RCC 7860 (cell line): ENCODE data around the gene SELENON.

Source experiments
- DNase-seq: peaks from one replicate; pipeline ENCODE4 v3.0.0-alpha.2; 2015; ENCODE audit warnings: low spot score
- FAIRE-seq: peaks from 2 replicates; lab custom pipeline; 2012; peaks lifted over from hg19 to GRCh38; lab: Jason Lieb, UNC

SELENON gene, protein sequence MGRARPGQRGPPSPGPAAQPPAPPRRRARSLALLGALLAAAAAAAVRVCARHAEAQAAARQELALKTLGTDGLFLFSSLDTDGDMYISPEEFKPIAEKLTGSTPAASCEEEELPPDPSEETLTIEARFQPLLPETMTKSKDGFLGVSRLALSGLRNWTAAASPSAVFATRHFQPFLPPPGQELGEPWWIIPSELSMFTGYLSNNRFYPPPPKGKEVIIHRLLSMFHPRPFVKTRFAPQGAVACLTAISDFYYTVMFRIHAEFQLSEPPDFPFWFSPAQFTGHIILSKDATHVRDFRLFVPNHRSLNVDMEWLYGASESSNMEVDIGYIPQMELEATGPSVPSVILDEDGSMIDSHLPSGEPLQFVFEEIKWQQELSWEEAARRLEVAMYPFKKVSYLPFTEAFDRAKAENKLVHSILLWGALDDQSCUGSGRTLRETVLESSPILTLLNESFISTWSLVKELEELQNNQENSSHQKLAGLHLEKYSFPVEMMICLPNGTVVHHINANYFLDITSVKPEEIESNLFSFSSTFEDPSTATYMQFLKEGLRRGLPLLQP

DNA sequence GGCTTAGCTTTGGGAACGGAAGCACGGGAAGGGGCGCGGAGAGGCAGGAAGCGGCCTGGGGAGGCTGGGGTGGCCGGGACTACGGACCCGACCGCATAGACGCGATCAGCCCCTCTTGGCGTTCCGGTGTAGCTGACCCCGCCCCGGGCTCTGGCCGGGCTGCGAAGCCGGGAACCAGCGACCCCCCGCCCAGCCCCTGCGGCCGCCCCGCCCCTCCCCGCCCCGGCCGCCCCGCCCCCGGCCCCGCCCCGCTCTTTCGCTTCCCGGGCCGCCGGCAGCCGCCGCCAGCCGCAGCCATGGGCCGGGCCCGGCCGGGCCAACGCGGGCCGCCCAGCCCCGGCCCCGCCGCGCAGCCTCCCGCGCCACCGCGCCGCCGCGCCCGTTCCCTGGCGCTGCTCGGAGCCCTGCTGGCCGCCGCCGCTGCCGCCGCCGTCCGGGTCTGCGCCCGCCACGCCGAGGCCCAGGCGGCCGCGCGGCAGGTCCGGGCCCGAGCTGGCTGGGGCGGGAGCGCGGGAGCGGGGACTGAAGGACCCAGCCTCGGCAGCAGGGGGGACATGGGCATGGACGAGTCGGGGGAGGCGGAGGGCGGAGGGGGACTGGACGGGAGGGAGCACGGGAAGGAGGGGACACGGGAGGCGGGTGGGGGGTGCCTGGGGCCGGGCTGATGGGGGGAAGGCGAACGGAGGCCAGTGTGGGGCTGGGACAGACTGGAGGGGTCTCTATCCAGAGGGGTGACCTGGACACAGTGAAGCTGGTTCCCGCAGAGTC lies at the start of gene SELENON:
Gene SELENON, plus strand, starts transcription at position 259 of the 768 bp plus-strand sequence. Its CDS starts 38 bp downstream, at position 297.
- FAIRE-seq (no peak), DNase-seq (no peak)

DNA sequence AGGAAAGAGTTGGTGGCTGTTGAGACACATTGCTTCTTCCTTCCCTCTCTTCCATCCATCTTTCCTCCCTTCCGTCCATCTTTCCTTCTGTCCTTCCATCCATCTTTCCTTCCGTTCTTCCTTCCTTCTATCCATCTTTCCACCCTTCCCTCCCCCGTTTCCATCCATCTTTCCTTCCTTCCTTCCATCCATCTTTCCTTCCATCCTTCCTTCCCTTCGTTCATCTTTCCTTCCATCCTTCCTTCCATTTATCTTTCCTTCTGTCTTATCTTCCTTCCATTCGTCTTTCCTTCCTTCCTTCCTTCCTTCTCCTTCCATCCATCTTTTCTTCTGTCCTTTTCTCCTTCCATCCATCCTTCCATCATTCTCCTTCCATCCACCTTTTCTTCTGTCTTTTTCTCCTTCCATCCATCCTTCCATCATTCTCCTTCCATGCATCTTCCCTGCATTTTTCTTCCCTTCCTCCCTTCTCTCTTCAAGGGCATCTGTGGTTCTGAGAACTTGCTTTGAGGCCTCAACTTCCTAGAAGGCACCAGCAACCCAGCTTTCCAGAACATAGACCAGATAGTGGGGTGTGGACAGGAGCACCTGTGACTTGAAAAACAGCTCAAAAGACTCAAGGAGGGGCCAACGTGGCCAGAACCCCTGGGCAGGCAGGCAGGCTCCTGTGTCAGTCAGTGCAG lies 48.9 kb upstream of the SELENON start:
- DNase-seq (no peak), FAIRE-seq (no peak)

DNA sequence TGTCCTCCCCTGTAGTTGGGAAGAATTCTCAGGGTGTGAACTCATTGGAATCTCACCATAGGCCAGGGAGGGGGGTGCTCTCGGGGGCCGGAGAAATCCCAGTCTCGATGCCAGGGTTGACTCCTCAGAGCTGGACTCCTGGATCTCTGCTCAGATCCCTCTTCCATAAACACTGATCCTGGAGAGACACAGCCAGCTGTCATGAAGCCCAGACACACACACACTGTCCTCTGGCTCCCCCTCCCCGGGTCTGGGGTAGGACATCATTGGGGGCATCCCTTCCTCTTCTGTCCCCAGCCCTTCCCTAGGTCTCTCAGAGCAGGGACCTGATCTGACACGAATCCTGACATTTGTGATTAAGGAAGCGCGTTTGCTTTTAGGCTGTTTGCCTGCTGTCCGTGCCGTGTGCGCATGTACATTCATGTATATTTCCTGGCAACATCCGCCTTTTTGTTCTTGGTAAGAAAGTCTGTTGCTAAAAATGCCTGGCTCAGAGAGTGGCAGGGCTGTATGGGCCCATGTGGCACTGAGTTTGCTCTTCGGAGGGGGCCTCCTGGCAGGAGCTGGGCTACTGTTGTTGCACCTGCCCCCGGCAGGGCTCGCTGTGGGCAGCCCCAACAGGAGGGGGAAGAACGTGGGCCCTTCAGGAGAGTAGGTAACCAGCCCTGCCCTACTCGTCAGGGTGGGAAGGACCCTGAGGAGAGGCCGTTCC lies 45.4 kb upstream of the SELENON start:
- DNase-seq (no peak), FAIRE-seq (no peak)

DNA sequence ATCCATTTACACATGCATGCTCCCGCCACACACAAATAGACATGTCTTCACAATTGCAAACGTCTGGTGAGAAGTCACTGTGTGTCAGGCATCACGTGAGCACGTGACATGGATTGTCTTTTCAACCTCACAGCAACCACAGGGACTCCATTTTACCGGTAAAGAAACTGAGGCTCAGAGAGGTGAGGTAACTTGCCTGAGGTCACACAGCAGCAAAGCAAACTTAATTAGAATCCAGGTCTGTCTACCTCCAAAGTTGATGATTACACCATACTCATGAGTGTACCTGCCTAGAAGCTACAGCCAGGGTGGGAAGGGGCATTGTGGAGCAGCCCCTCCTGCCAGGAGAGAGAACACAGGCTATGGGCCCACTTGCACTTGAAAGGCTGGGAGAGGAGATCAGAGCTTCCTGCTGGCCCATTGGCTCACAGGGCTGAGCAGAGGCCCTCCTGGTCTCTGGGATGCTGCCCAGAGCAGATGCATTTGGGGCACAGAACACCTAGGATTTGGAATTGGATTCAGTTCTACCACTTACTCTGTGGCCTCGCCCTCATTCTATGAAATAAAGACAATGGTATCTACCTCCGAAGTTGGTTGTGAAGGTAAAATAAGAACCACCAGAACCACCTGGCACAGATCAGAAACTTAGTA lies 44.4 kb upstream of the SELENON start:
- FAIRE-seq: no peak
- no peak for DNase-seq

DNA sequence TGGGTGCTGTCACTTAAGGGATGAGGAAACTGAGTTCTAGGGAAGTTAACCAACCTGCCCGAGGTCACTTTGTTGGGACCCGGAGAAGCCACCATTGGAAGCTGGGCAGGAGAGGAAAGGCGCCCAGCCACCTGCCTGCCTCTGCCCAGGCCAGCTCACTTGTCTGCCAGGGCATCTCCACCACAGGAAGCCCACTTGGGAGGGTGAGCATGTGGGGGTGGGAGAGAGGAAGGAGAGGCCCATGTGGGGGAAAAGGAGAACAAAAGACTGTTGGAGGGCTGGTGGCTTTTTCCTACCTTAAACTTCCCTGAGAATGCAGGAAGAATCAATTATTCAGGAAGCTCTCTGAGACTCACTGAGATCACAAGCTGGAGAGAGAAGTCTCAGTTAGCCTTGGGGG lies 43.8 kb upstream of the SELENON start:
- FAIRE-seq: no peak
- no peak for DNase-seq

DNA sequence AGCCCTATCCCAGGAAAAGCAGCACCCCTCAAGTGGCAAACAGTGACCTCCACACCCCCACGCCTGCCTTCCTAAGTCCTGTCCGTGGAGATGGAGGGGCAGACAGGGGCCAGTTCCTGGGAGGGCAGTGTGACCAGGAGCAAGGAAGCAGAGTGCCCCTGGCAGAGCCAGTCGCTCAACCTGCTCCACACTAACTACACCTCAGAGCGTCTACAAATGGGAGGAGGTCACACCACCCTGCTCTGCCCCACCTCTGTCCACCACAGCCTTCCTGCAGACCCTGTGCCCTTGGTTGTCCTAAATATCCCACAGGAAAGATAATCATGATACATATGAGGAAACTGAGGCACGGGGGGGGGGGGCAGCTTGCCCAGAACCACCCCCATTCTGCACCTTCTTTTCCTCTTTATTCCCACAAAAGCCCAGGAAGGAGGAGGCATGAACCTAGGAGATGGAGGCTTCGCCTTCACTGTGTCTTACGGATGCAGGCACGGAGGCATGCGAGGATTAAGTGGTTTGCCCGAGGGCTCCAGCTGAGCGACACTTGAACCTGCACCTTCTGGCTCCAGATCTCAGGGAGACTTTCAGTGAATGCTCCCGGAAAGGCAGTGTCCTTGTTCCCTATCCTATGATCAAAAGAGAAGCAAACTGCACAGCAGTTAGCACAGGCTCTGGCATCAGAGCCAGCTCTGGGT lies 42.7 kb upstream of the SELENON start:
- FAIRE-seq: no peak
- no peak for DNase-seq

DNA sequence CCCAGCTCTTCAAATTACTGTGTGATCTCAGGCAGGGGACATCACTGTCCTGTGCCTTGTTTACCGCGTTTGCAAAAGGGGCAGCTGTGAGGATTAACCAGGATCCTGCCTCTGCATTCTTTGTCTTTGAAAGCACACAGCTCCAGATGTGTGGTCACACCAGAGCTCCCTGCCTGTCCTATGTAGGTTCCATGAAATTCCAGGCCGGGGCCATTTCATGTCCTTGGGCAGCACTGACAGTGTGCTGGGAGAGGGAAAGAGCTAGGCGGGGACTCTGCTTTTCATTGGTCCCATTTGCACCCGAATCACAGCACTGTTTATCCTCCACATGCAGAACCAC lies 42.2 kb upstream of the SELENON start:
- FAIRE-seq (no peak), DNase-seq (no peak)

DNA sequence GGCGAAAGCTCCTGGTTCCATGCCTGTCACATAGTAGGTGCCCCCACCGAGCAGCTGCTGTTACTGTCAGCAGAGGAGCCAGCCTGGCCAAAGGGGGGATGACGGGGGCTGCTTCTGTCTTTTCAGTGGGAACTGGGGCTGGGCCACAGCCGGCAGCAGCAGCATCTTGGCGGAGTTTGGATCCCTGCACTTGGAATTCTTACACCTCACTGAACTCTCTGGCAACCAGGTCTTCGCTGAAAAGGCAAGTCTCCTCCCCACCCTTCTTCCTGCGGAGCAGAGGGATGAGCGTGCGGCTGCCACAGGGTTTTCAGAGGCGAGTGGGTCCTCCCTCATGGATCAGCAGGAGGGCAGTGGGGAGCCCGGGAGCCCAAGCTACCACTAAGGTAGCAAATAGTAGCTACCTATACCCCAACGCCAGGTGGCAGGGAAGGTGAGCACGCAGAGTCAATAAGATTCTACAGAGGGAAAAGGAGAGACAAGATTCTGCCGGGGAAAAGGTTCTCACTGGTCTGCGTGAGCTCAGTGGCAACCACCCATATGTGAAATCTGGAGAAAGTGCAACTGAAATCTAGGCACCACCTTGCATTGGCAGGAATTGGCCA lies 41.4 kb upstream of the SELENON start:
- DNase-seq: no peak
- FAIRE-seq: no peak

DNA sequence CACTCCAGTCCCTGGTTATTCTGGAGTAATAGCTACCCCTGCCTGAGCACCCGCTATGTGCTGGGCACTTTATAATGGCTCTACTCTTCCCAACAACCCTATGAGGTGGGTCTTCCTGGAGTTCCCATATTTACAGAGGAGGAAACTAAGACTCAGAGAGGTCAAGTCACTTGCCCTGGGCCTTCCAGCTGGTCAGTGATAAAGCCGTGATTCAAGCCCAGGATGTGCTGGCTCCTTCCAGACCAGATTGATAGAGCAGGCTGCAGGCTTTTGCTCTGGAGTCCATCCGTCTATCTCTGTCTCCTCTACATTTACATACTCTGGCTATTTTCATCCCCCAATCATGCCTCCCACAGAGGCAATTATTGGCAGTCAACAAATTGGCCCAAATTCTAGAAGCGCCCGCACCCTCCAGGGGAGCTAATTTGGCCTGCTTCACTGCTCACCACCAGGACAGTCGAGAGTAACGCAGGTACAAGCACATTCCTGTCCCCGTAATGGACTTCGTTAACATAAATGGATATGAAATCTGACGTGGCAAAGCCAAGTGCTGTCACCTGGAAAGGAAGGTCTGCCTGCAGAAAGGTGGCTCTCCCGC lies 39.8 kb upstream of the SELENON start:
- FAIRE-seq (no peak), DNase-seq (no peak)

DNA sequence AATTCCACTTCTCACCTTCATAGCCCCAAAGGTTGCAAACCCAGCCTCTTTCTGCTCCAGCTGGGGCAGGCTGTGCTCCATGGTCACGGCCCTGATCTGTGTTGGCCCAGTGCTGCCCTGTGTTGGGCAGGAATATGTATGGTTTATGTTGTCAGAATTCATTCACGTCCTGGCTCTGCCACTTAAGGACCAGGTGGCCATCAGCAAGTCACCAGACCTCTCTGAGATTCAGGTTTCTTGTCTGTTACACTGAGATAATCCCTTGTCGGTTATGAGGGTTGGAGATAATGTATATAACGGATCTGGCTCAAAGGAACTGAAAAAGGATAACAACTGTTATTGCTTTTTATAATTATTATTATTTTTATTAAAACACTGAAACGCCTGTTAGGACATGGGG lies 39.1 kb upstream of the SELENON start:
- DNase-seq: no peak
- FAIRE-seq: no peak

DNA sequence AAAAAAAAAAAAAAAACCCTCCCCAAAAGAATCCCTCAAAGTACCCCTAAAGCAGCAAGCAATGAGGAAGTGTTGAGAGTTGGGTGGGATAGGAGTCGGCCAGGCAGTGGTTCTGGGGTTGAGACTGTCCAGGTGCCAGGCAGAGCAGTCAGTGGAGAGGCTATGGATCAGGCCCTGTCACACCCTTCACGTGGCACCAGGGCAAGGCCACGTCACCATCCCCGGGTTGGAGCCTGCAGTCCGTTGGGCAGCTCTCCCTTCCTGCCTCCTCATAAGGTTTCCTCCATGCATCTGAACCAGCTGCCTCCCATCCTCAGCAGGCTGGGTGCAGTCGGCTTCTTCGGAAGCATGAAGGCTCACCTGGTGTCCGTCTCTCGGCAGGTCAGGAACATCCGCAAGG lies 36.5 kb upstream of the SELENON start:
- FAIRE-seq: no peak
- DNase-seq: no peak

DNA sequence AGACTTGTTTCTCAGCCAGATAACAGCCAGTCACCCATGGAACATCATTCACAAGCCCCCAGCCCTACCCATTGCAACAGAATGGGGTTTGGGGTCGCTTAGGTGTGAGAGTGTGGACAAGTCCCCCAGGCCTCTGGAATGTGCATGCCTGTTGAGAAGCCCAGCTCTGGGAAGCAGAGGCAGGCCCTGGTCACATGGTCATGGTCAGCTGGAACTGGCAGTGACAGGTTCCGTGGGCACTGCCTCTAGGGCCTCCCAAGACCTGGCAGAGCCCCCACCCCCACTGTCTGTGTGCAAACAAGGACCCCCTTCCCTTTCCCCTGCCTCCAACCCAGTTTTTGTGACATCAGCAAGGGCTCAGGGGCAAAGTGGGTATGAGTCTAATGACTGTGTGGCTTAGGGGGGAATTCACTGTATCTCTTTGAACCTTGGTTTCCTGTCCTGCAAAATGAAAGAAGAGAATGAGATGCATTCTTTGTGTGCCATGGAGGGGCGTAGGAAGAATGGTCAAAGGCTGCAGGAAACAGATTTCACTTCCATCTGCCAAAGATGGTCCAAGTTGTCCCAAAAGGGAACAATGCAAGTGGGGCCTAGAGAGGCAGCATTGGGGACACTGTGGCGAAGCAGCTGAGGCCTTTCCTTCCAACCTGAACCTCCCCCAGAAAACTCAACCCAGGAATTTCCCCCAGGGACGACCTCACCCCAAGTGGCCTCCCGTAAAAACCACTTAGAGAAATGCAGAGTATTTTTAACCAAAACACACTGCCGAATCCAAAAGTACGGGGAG lies 34.7 kb upstream of the SELENON start:
- DNase-seq (no peak), FAIRE-seq (no peak)

DNA sequence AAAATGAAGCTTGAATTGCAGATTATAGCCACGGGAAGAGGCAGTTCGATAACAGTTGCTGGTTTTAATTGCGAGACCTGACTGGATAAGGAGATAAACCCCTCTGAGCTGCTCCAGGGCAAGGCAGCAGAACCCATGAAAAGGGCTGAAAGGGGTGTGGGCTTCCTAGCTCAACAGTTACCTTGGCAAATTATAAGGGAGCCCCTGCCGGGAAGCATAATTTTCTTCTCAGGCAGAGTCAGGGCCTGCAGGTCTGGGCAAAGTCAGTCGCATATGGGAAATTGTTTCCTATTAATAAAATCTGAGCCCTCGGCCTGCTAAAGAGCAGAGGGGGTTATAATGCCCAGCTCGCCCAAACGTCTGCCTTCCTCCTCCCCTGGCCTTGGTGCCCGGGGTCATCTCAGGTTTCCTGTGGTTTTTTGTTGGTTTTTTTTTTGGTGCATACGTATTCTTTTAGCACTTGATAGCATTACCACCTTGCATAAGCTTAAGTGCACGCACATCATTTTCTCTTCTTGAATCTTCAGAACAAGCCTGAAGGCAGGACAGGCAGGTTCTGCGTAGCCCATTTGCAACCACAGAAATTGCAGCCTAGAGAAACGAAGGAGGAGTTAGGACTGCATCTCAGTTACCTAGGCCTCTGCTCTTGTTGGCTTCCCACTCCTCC lies 33.9 kb upstream of the SELENON start:
- DNase-seq (no peak), FAIRE-seq (no peak)

DNA sequence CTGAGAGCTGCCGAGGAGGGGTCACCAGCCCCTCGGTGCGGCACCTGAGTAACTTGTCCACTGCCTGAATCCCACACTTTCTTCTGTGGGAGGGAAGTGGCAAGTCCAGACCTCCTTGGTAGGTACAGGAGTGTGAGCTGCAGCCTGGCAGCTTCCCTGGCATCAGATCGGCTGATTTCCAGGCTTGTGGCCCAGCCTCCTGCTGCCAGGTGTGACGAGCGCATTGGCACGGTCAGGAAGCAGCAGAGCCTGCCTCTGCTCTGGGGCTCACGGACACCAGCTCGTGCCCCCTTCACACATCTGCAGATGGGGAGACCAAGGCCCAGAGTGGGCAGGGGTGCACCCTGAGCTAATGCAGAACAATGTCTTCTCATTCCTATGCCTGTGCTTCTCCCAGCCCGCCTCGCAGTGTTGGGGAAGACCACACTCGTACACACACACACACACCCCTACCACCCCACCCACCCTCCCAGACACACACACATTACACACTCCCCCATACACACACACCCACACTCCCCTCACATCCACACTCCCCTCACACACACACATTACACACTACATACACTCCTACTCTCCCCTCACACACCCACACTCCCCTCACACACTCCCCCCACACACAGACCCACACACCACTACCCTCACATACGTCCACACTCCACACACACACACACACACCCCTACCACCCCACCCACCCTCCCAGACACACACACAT lies 33.1 kb upstream of the SELENON start:
- DNase-seq: no peak
- no peak for FAIRE-seq

DNA sequence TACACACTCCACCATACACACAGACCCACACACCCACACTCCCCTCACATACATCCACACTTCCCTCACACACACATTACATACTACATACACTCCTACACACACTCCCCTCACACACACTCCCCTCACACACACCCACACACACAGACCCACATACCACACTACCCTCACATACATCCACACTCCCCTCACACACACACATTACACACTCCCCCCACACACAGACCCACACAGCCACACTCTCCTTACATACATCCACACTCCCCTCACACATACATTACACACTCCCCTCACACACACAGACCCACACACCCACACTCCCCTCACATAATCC lies 32.6 kb upstream of the SELENON start:
- FAIRE-seq: no peak
- no peak for DNase-seq

DNA sequence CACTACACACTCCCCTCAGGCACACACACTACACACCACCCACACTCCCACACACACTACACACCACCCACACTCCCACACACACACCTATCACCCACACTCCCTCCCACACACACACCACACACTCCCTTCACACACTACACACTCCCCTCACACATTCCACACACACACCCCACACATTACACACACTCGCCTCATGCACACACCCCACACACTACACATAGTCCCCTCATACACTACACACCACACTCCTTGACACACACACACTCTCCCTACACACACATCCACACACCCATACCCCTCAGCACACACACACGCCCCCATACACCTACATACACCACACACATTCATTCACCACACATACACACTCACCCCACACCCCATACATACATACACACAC lies 31.0 kb upstream of the SELENON start:
- FAIRE-seq: no peak

More for the DNA sequence above, 31.0 kb upstream of the SELENON start:
- no peak for DNase-seq
